GM21737 (cell line): ENCODE measurements around the gene GSTK1.
"Not testable (repeated sequence)": the region's sequence is repeated elsewhere in the genome, so short reads cannot be mapped to it uniquely, and the experiment has no call there.

ENCODE experiments used
- ATAC-seq: cut with Tn5 transposase; IDR thresholded peaks from one replicate; pipeline ENCODE4 v1.9.1; 2021; ENCODE audit warnings: mild to moderate bottlenecking, moderate library complexity; ENCODE audit not compliant: unreplicated experiment

Gene GSTK1

GRCh38 chr7:143265017-143265693 is 1.9 kb downstream of the GSTK1 start:
- ATAC-seq = no peak

DNA sequence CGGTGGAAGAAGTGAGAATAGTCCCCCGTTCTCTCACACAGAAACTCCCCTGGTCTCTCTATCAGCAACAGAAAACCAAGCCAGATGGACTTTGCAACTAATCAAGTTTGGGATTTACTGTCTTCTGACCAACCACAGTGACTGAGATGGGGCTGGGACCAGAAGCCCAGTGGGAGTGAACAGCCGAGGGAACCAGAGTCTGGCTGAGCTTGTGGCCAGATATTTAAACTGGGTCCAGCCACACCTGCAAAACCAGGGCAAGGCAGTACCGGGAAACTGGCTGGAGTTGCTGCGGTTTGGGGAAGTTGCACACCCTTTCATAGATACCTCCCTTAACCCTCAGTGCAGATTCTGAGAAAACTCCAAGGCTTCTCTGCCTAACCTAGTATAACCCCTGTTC is 6.0 kb downstream of the GSTK1 start:
- no peak for ATAC-seq

DNA sequence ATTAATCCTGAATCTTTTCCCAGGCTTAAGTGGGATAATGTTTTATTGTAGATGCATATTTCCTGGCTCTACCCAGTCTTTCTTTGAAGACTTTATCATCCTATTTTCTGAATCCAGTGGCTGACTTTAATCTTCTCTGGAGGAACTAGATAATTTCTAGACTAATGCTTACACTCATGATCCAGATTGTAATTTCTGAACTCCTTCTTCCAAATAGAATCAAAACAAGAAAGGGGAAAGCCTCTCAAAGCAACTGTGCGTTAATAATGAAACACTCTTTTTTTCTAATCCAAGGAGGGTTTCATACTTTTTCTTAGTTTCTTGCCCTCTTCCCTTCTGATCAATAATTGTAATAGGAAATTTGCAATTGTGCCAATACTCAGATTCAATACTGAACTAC is 8.0 kb downstream of the GSTK1 start:
- no peak for ATAC-seq

GRCh38 chr7:143272871-143273270 is 9.6 kb downstream of the GSTK1 start:
- no peak for ATAC-seq

GRCh38 chr7:143279186-143280098 is 16.2 kb downstream of the GSTK1 start:
- ATAC-seq = no peak

- ATAC-seq = no peak
These were observed 16.9 kb downstream of the GSTK1 start for GRCh38 chr7:143280160-143280559.

DNA sequence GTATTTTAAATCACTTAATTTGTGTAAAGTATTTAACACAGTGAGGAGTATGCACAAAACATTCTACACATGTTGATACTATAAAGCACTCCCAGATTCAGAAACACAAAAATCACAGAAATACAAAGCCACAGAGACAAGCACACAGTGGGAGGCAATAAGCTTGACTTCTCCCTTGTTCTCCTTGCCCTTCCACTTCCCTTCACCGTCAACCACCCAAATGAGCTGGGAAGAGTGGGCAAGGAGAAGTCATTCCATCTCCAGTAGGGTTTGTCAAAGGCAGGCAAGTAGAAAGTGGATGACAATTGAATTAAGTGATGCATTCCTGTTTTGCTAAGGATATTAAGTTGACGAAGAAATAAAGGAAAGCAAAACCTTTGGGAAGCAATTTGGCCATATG is 17.3 kb downstream of the GSTK1 start:
- no peak for ATAC-seq

GRCh38 chr7:143281529-143281928 is 18.3 kb downstream of the GSTK1 start:
- ATAC-seq = no peak

DNA sequence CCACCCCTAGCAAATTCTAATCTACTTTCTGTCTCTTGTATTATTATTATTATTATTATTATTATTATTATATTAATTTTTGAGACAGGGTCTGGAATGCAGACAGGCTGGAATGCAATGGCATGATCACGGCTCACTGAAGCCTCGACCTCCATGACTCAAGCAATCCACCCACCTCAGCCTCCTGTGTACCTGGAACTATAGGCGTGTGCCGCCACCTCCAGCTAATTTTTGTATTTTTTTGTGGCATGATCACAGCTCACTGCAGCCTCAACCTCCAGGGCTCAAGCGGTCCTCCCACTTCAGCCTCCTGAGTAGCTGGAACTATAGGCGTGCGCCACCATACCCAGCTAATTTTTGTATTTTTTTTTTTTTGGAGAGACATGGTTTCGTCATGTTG is 18.9 kb downstream of the GSTK1 start:
- no peak for ATAC-seq

DNA sequence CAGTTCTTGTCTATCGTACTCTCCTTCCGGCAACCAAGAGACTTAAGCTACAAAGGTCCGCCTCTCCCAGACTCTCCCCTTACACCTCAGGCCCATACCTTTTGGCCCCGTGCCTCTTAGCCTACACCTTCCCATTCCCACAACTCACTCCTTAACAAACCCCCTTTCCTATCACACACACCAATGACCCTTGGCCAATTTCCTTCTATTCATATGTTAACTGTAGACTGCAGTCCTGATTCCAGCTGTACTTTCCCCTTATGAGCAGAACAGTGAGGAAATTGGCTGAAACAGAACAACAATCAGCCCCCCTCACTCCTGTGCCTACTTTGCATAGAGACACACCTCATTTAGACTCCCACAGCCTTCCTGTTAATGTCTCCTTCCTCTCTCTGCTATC is 20.1 kb downstream of the GSTK1 start:
- ATAC-seq = no peak

- no peak for ATAC-seq
These were observed 21.6 kb downstream of the GSTK1 start, which contains the start of gene TMEM139 for GRCh38 chr7:143284591-143285469. TSS of gene TMEM139 (plus strand) at chr7:143284958. CDS start at chr7:143285958, 1,000 bp downstream.

- ATAC-seq = no peak
These were observed 22.2 kb downstream of the GSTK1 start for GRCh38 chr7:143285470-143285778.

DNA sequence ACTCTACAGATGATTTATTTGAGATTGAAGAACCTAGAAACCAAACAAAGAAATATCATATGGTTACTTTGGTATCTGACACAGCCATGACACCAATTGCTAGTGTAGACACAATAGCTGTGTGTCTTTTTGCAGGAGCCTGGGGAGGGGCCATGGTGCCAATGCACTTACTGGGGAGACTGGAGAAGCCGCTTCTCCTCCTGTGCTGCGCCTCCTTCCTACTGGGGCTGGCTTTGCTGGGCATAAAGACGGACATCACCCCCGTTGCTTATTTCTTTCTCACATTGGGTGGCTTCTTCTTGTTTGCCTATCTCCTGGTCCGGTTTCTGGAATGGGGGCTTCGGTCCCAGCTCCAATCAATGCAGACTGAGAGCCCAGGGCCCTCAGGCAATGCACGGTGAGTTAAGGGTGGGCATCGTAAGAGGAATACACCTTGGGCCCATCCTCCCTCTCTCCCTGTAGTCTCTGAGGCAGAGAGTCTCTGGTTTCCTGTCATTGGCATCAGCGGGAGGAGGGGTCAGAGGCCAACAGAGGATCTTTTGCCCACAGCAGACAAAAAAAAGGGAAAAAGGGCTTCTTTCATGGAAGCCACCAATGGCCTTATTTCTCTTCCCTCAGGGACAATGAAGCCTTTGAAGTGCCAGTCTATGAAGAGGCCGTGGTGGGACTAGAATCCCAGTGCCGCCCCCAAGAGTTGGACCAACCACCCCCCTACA is 22.7 kb downstream of the GSTK1 start:
- no peak for ATAC-seq

DNA sequence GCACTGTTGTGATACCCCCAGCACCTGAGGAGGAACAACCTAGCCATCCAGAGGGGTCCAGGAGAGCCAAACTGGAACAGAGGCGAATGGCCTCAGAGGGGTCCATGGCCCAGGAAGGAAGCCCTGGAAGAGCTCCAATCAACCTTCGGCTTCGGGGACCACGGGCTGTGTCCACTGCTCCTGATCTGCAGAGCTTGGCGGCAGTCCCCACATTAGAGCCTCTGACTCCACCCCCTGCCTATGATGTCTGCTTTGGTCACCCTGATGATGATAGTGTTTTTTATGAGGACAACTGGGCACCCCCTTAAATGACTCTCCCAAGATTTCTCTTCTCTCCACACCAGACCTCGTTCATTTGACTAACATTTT is 23.3 kb downstream of the GSTK1 start:
- ATAC-seq = no peak

DNA sequence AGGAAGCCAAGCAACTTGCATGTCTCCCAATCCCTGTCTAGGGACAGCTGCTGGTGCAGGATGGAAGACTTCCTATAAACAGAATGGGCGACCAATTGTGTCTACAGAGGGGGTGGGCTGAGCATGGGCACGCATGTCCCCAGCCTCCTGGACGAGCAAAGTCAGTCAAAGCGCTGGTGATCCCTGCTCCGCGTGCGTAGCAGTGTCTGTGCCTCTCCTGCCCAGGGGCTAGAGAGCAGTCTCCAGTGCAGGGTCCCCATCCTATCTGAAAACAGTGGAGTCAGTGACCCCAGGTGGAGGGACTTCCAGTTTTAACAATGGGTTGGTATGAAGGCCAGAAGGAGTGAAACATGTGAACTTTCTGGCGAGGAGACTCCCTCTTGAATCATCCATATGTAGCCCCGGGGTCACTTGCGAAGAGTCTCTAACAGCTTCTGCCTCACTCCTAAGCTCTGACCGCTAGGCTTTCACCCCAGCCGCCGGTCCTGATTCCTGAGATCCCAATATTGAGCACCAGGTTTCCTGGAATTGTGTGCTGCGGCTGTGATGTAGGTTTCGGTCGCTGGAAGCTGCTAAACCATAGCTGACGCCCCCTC is 24.2 kb downstream of the GSTK1 start:
- no peak for ATAC-seq

- ATAC-seq = peak; percentile 91
These were observed 24.9 kb downstream of the GSTK1 start, which contains the start of gene CASP2 for GRCh38 chr7:143287935-143288826. TSS of gene CASP2 (plus strand) at chr7:143288351. CDS start at chr7:143288456, 105 bp downstream.

- no peak for ATAC-seq
These were observed 25.6 kb downstream of the GSTK1 start for GRCh38 chr7:143288836-143289235.

- no peak for ATAC-seq
These were observed 26.2 kb downstream of the GSTK1 start for GRCh38 chr7:143289421-143289820.

GRCh38 chr7:143289888-143290287 is 26.6 kb downstream of the GSTK1 start:
- not testable (repeated sequence) for ATAC-seq
